ENCODE results near the gene DSCAML1.

DSCAML1 gene

DNA sequence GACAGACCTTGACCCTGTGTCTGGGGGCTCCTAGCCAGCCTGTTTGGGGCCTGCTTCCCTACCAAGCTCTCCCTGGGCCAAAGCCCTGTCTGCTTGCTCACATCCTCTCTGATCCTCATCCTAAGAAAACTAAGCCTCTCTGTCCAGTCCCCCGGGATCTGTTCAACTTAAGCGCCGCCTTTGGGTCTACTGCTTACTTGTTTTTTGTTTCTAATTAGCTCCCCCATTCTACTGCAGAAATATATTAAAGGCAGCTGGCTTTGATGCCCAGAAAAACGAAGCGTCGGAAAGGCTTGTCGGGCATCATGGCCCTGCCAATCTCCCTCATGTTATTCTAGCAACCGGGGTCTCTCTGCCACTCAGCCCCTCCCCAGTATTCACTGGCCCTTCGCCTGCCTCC is 3.4 kb downstream of the DSCAML1 start:
- Histone ChIP-seq H3K27me3 (ENCODE audit: insufficient read depth, low read length) (peaks cover 51% of the 10 kb centered on the region), H3K23ac (ENCODE audit: low read length) (no peak overlapping the region), H2BK12ac (ENCODE audit: low read length) (no peak overlapping the region), H3K9ac (ENCODE audit: low read length) (no peak overlapping the region), H3K4me3 (ENCODE audit: low read depth, low read length) (no peak overlapping the region), H3K4me2 (ENCODE audit: low read length) (no peak overlapping the region), H4K8ac (ENCODE audit: low read depth, low read length) (no peak overlapping the region), H2BK5ac (ENCODE audit: low read depth, low read length, poor library complexity) (no peak overlapping the region), H3K79me1 (ENCODE audit: low read length) (no peaks in the 10 kb centered on the region), H3K9me3 (ENCODE audit: insufficient read depth, low read depth, low read length) (peaks cover 1% of the 10 kb centered on the region), H3K4ac (ENCODE audit: low read depth, low read length) (no peak overlapping the region), H3K79me2 (ENCODE audit: control insufficient read depth, insufficient read depth, low read length, poor library complexity) (no peaks in the 10 kb centered on the region), H3K4me1 (ENCODE audit: control insufficient read depth in 1 of 2, insufficient read depth in 2 of 2, low read length in 2 of 2) (peaks cover 9 to 16% of the 10 kb centered on the region in 2 experiments), H2AK5ac (ENCODE audit: low read length) (no peak overlapping the region), H3K14ac (ENCODE audit: low read length) (no peak overlapping the region), H4K91ac (ENCODE audit: low read depth, low read length) (no peak overlapping the region), H3K18ac (ENCODE audit: low read length) (no peak overlapping the region), H3K36me3 (ENCODE audit: control insufficient read depth in 1 of 2, insufficient read depth in 2 of 2, low read length in 2 of 2) (no peaks in the 10 kb centered on the region), H4K12ac (ENCODE audit: low read depth, low read length) (no peak overlapping the region), H2AFZ (ENCODE audit: insufficient read depth, low read length, poor library complexity) (no peak overlapping the region), H2BK120ac (ENCODE audit: insufficient read depth, low read length, poor library complexity) (no peak overlapping the region), H3K27ac (ENCODE audit: low read depth, low read length) (no peak overlapping the region)
- DNase-seq: no peak
- WGBS (ENCODE audit: extremely low coverage, insufficient coverage, insufficient read length): no CpG with 5 or more reads among the region's 9 CpGs

DNA sequence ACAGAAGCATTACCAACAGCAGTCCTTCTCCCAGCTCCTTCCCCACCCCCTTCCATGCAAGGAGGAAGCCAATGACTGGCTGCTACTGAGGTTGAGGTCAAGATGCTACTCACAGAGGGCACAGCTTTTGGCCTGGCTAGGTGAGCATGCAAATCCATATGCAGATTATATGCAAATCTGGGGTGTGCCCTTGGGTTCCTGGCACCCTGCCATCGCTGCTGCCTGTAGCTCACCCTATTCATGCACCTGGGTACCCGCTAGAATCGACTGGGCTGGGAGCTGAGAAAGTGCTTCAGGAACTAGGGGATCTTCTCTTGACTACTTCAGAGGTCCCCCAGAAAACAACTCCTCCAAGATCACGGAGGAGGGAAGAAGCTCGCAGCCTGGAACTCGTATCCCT is 4.0 kb downstream of the DSCAML1 start:
- H3K23ac ChIP-seq (ENCODE audit: low read length): no peak overlapping the region
- no peak overlapping the region for H2BK120ac ChIP-seq (ENCODE audit: insufficient read depth, low read length, poor library complexity)
- no peak overlapping the region for H3K27ac ChIP-seq (ENCODE audit: low read depth, low read length)
- H3K27me3 ChIP-seq (ENCODE audit: insufficient read depth, low read length): peaks cover 51% of the 10 kb centered on the region
- H3K36me3 ChIP-seq (ENCODE audit: control insufficient read depth in 1 of 2, insufficient read depth in 2 of 2, low read length in 2 of 2): no peaks in the 10 kb centered on the region
- H2BK5ac ChIP-seq (ENCODE audit: low read depth, low read length, poor library complexity): no peak overlapping the region
- H4K8ac ChIP-seq (ENCODE audit: low read depth, low read length): no peak overlapping the region
- H2BK12ac ChIP-seq (ENCODE audit: low read length): no peak overlapping the region
- no peak overlapping the region for H4K91ac ChIP-seq (ENCODE audit: low read depth, low read length)
- no CpG with 5 or more reads among the region's 6 CpGs for WGBS (ENCODE audit: extremely low coverage, insufficient coverage, insufficient read length)
- no peak overlapping the region for H3K18ac ChIP-seq (ENCODE audit: low read length)
- H4K12ac ChIP-seq (ENCODE audit: low read depth, low read length): no peak overlapping the region
- no peaks in the 10 kb centered on the region for H3K79me2 ChIP-seq (ENCODE audit: control insufficient read depth, insufficient read depth, low read length, poor library complexity)
- no peak for DNase-seq
- H3K14ac ChIP-seq (ENCODE audit: low read length): no peak overlapping the region
- H3K4me3 ChIP-seq (ENCODE audit: low read depth, low read length): no peak overlapping the region
- H2AFZ ChIP-seq (ENCODE audit: insufficient read depth, low read length, poor library complexity): no peak overlapping the region
- no peak overlapping the region for H2AK5ac ChIP-seq (ENCODE audit: low read length)
- H3K4me2 ChIP-seq (ENCODE audit: low read length): no peak overlapping the region
- peaks cover 1% of the 10 kb centered on the region for H3K9me3 ChIP-seq (ENCODE audit: insufficient read depth, low read depth, low read length)
- H3K4ac ChIP-seq (ENCODE audit: low read depth, low read length): no peak overlapping the region
- H3K4me1 ChIP-seq (ENCODE audit: control insufficient read depth in 1 of 2, insufficient read depth in 2 of 2, low read length in 2 of 2): peaks cover 9 to 16% of the 10 kb centered on the region in 2 experiments
- no peak overlapping the region for H3K9ac ChIP-seq (ENCODE audit: low read length)
- no peaks in the 10 kb centered on the region for H3K79me1 ChIP-seq (ENCODE audit: low read length)

DNA sequence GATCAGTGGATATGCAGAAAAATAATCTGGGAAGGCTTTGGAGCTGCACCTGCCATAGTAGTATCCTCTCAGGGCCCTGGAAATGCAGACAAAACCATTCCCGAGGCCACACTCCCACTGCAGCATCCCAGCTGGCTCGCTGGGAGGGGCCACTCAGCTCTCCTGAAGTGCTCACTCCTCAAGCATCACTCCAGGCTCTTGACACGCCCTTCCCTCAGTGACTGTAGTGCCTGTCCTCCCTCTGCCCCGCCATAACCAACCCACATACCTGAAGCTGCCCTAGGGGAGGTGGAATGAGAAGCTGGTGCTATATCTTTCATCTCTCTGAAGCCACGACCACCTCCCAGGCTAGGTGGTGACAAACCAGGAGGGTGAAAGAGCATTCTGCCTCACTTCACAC is 4.8 kb downstream of the DSCAML1 start:
- no peak overlapping the region for H4K8ac ChIP-seq (ENCODE audit: low read depth, low read length)
- H3K4me1 ChIP-seq (ENCODE audit: control insufficient read depth in 1 of 2, insufficient read depth in 2 of 2, low read length in 2 of 2): peaks cover 9 to 16% of the 10 kb centered on the region in 2 experiments
- DNase-seq: no peak
- H3K79me1 ChIP-seq (ENCODE audit: low read length): no peaks in the 10 kb centered on the region
- no peak overlapping the region for H2AK5ac ChIP-seq (ENCODE audit: low read length)
- H3K23ac ChIP-seq (ENCODE audit: low read length): no peak overlapping the region
- H3K18ac ChIP-seq (ENCODE audit: low read length): no peak overlapping the region
- no peak overlapping the region for H2BK120ac ChIP-seq (ENCODE audit: insufficient read depth, low read length, poor library complexity)
- no peak overlapping the region for H3K4me3 ChIP-seq (ENCODE audit: low read depth, low read length)
- no peak overlapping the region for H2AFZ ChIP-seq (ENCODE audit: insufficient read depth, low read length, poor library complexity)
- H3K9me3 ChIP-seq (ENCODE audit: insufficient read depth, low read depth, low read length): peaks cover 1% of the 10 kb centered on the region
- no peak overlapping the region for H3K4ac ChIP-seq (ENCODE audit: low read depth, low read length)
- no CpG with 5 or more reads among the region's 5 CpGs for WGBS (ENCODE audit: extremely low coverage, insufficient coverage, insufficient read length)
- H3K27me3 ChIP-seq (ENCODE audit: insufficient read depth, low read length): peaks cover 43% of the 10 kb centered on the region
- no peak overlapping the region for H3K9ac ChIP-seq (ENCODE audit: low read length)
- no peak overlapping the region for H3K27ac ChIP-seq (ENCODE audit: low read depth, low read length)
- H2BK12ac ChIP-seq (ENCODE audit: low read length): no peak overlapping the region
- no peaks in the 10 kb centered on the region for H3K36me3 ChIP-seq (ENCODE audit: control insufficient read depth in 1 of 2, insufficient read depth in 2 of 2, low read length in 2 of 2)
- H4K12ac ChIP-seq (ENCODE audit: low read depth, low read length): no peak overlapping the region
- H3K79me2 ChIP-seq (ENCODE audit: control insufficient read depth, insufficient read depth, low read length, poor library complexity): no peaks in the 10 kb centered on the region
- no peak overlapping the region for H2BK5ac ChIP-seq (ENCODE audit: low read depth, low read length, poor library complexity)
- H3K4me2 ChIP-seq (ENCODE audit: low read length): no peak overlapping the region
- no peak overlapping the region for H4K91ac ChIP-seq (ENCODE audit: low read depth, low read length)
- no peak overlapping the region for H3K14ac ChIP-seq (ENCODE audit: low read length)

DNA sequence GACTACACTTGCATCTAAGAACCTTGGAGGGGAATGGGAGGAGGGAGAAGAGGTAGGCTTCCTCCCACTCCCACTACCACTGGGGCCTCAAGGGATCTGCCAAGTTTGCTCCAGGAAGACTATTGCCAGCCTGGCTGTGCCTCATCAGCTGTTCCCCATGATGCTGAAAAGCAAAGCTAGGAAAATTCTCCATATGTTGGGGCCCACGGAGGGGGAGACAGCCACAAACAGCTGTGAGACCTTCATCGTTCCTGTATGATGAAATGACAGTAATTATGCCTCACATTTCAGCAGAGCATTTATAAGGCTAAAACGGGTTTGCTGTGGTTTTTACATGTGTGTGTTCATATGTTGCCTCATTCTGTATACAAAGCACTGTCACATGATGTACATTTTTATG is 6.7 kb downstream of the DSCAML1 start:
- H3K4ac ChIP-seq (ENCODE audit: low read depth, low read length): no peak overlapping the region
- H3K79me2 ChIP-seq (ENCODE audit: control insufficient read depth, insufficient read depth, low read length, poor library complexity): no peaks in the 10 kb centered on the region
- no peak for DNase-seq
- H3K36me3 ChIP-seq (ENCODE audit: control insufficient read depth in 1 of 2, insufficient read depth in 2 of 2, low read length in 2 of 2): no peaks in the 10 kb centered on the region
- H3K27me3 ChIP-seq (ENCODE audit: insufficient read depth, low read length): peaks cover 24% of the 10 kb centered on the region
- no peak overlapping the region for H4K12ac ChIP-seq (ENCODE audit: low read depth, low read length)
- H3K79me1 ChIP-seq (ENCODE audit: low read length): no peaks in the 10 kb centered on the region
- no peak overlapping the region for H2BK5ac ChIP-seq (ENCODE audit: low read depth, low read length, poor library complexity)
- no peak overlapping the region for H4K91ac ChIP-seq (ENCODE audit: low read depth, low read length)
- no peak overlapping the region for H3K4me3 ChIP-seq (ENCODE audit: low read depth, low read length)
- H3K27ac ChIP-seq (ENCODE audit: low read depth, low read length): no peak overlapping the region
- no peak overlapping the region for H3K18ac ChIP-seq (ENCODE audit: low read length)
- no peak overlapping the region for H2AK5ac ChIP-seq (ENCODE audit: low read length)
- no peak overlapping the region for H3K14ac ChIP-seq (ENCODE audit: low read length)
- H2AFZ ChIP-seq (ENCODE audit: insufficient read depth, low read length, poor library complexity): no peak overlapping the region
- no peak overlapping the region for H3K4me2 ChIP-seq (ENCODE audit: low read length)
- no peak overlapping the region for H3K9ac ChIP-seq (ENCODE audit: low read length)
- H3K4me1 ChIP-seq (ENCODE audit: control insufficient read depth in 1 of 2, insufficient read depth in 2 of 2, low read length in 2 of 2): no peaks in the 10 kb centered on the region
- H3K23ac ChIP-seq (ENCODE audit: low read length): no peak overlapping the region
- H2BK12ac ChIP-seq (ENCODE audit: low read length): no peak overlapping the region
- no peak overlapping the region for H2BK120ac ChIP-seq (ENCODE audit: insufficient read depth, low read length, poor library complexity)
- WGBS (ENCODE audit: extremely low coverage, insufficient coverage, insufficient read length): no CpG with 5 or more reads among the region's 3 CpGs
- H3K9me3 ChIP-seq (ENCODE audit: insufficient read depth, low read depth, low read length): peaks cover 1% of the 10 kb centered on the region
- no peak overlapping the region for H4K8ac ChIP-seq (ENCODE audit: low read depth, low read length)
